H9 (cell line): ENCODE measurements around the gene TMTC2. TPM values are rescaled to one million over a fixed set of nuclear protein-coding genes. Genes with fewer than 3 reads are reported as not detected.

Source experiments
- DNase-seq: peaks from one replicate; pipeline ENCODE4 v3.0.0-alpha.2; 2017
- H2AFZ ChIP-seq: one replicate; pipeline ENCODE4 v1.6.1; 2013; ENCODE audit warnings: mild to moderate bottlenecking, low read length, control low read depth, moderate library complexity
- H2AK5ac ChIP-seq: 2 replicates; pipeline ENCODE4 v1.6.1; 2013; ENCODE audit warnings: low read length, control low read depth, mixed read lengths; ENCODE audit not compliant: insufficient read length
- H2BK120ac ChIP-seq: one replicate; pipeline ENCODE4 v1.6.1; 2013; ENCODE audit warnings: low read depth, mild to moderate bottlenecking, low read length, control low read depth, inconsistent platforms; ENCODE audit not compliant: poor library complexity, severe bottlenecking
- H2BK12ac ChIP-seq: 2 replicates; pipeline ENCODE4 v1.6.1; 2013; ENCODE audit warnings: low read length, control low read depth, mixed read lengths, low read depth; ENCODE audit not compliant: insufficient read length
- H2BK15ac ChIP-seq: 2 replicates; pipeline ENCODE4 v1.6.1; 2013; ENCODE audit warnings: low read depth, low read length, control low read depth
- H2BK20ac ChIP-seq: one replicate; pipeline ENCODE4 v1.6.1; 2013; ENCODE audit warnings: low read depth, mild to moderate bottlenecking, low read length, control low read depth, inconsistent platforms; ENCODE audit not compliant: poor library complexity, severe bottlenecking
- H2BK5ac ChIP-seq: 2 replicates; pipeline ENCODE4 v1.6.1; 2013; ENCODE audit warnings: low read length, control low read depth, mixed read lengths; ENCODE audit not compliant: insufficient read length
- H3K14ac ChIP-seq: 2 replicates; pipeline ENCODE4 v1.6.1; 2013; ENCODE audit warnings: low read length, control low read depth; ENCODE audit not compliant: insufficient read depth
- H3K18ac ChIP-seq: 2 replicates; pipeline ENCODE4 v1.6.1; 2013; ENCODE audit warnings: low read depth, mild to moderate bottlenecking, mixed read lengths, low read length, control low read depth; ENCODE audit not compliant: insufficient read length
- H3K23ac ChIP-seq: 2 replicates; pipeline ENCODE4 v1.6.1; 2013; ENCODE audit warnings: low read length, control low read depth, mixed read lengths, low read depth; ENCODE audit not compliant: insufficient read length
- H3K23me2 ChIP-seq: 2 replicates; pipeline ENCODE4 v1.6.1; 2013; ENCODE audit warnings: low read depth, mild to moderate bottlenecking, mixed read lengths, low read length, control low read depth; ENCODE audit not compliant: insufficient read length, poor library complexity, severe bottlenecking
- H3K27ac ChIP-seq: 2 replicates; pipeline ENCODE4 v1.5.1; 2013; ENCODE audit warnings: low read length, control low read depth, mixed read lengths, low read depth; ENCODE audit not compliant: insufficient read length
- H3K27me3 ChIP-seq: 2 replicates; pipeline ENCODE4 v1.6.1; 2013; ENCODE audit warnings: low read length, control low read depth, inconsistent platforms; ENCODE audit not compliant: insufficient read depth
- H3K4ac ChIP-seq: 2 replicates; pipeline ENCODE4 v1.6.1; 2013; ENCODE audit warnings: low read depth, mild to moderate bottlenecking, control low read depth, inconsistent platforms, low read length, moderate library complexity
- H3K4me1 ChIP-seq: 2 replicates; pipeline ENCODE4 v1.6.1; 2013; ENCODE audit warnings: low read length, control low read depth, inconsistent platforms; ENCODE audit not compliant: insufficient read depth
- H3K4me2 ChIP-seq: 2 replicates; pipeline ENCODE4 v1.6.1; 2013; ENCODE audit warnings: low read length, control low read depth, mixed read lengths; ENCODE audit not compliant: insufficient read length, insufficient read depth
- H3K56ac ChIP-seq: 2 replicates; pipeline ENCODE4 v1.6.1; 2013; ENCODE audit warnings: low read depth, mild to moderate bottlenecking, mixed read lengths, low read length, control low read depth; ENCODE audit not compliant: insufficient read length
- H3K79me1 ChIP-seq: 2 replicates; pipeline ENCODE4 v1.6.1; 2013; ENCODE audit warnings: low read depth, mild to moderate bottlenecking, moderate library complexity, low read length, control low read depth, inconsistent platforms; ENCODE audit not compliant: insufficient read depth, poor library complexity, severe bottlenecking
- H3K79me2 ChIP-seq: 2 replicates; pipeline ENCODE4 v1.6.1; 2013; ENCODE audit warnings: low read length, control low read depth, inconsistent platforms; ENCODE audit not compliant: insufficient read depth
- H3K9ac ChIP-seq: 2 replicates; pipeline ENCODE4 v1.6.1; 2013; ENCODE audit warnings: low read length, control low read depth, mixed read lengths; ENCODE audit not compliant: insufficient read length; ENCODE audit errors: extremely low read depth
- H3K9me3 ChIP-seq: one replicate; pipeline ENCODE4 v1.6.1; 2013; ENCODE audit warnings: low read depth, low read length, inconsistent platforms; ENCODE audit not compliant: control insufficient read depth
- H3T11ph ChIP-seq: one replicate; pipeline ENCODE4 v1.6.1; 2013; ENCODE audit warnings: mild to moderate bottlenecking, low read length, control low read depth, inconsistent platforms
- H4K20me1 ChIP-seq: one replicate; pipeline ENCODE4 v1.6.1; 2013; ENCODE audit not compliant: control insufficient read depth, insufficient read length, insufficient read depth
- H4K5ac ChIP-seq: 2 replicates; pipeline ENCODE4 v1.6.1; 2013; ENCODE audit warnings: low read depth, mild to moderate bottlenecking, mixed read lengths, low read length, control low read depth; ENCODE audit not compliant: insufficient read length
- H4K8ac ChIP-seq: replicated peaks from 2 replicates; pipeline ENCODE4 v1.6.1; 2013; ENCODE audit warnings: low read length, control low read depth, mixed read lengths, low read depth; ENCODE audit not compliant: insufficient read length
- H4K91ac ChIP-seq: 2 replicates; pipeline ENCODE4 v1.6.1; 2013; ENCODE audit warnings: low read depth, mild to moderate bottlenecking, moderate library complexity, mixed read lengths, low read length, control low read depth; ENCODE audit not compliant: insufficient read length
- H3K27ac Mint-ChIP-seq, 3 experiments: 2 replicates in 2 of 3; 3 replicates in 1 of 3; pipeline ENCODE4 v1.8.0; 2020 to 2021; ENCODE audit warnings: mixed read lengths in 3 of 3, mild to moderate bottlenecking in 1 of 3, moderate library complexity in 1 of 3
- H3K27me3 Mint-ChIP-seq: 2 replicates; pipeline ENCODE4 v1.8.0; 2021; ENCODE audit warnings: low read depth, mild to moderate bottlenecking, moderate library complexity, mixed read lengths
- H3K36me3 Mint-ChIP-seq, 3 experiments: 2 replicates in 2 of 3; 3 replicates in 1 of 3; pipeline ENCODE4 v1.8.0; 2020 to 2021; ENCODE audit warnings: low read depth in 3 of 3, mixed read lengths in 3 of 3; ENCODE audit not compliant: insufficient read depth in 1 of 3
- H3K4me1 Mint-ChIP-seq, 2 experiments: 2 replicates each; pipeline ENCODE4 v1.8.0; 2020; ENCODE audit warnings: mixed read lengths in 2 of 2
- H3K4me3 Mint-ChIP-seq, 2 experiments: 2 replicates in 1 of 2; 3 replicates in 1 of 2; pipeline ENCODE4 v1.8.0; 2020 to 2021; ENCODE audit warnings: mild to moderate bottlenecking in 2 of 2, mixed read lengths in 2 of 2, moderate library complexity in 1 of 2
- H3K9me3 Mint-ChIP-seq, 2 experiments: 2 replicates in 1 of 2; 3 replicates in 1 of 2; pipeline ENCODE4 v1.8.0; 2020; ENCODE audit warnings: mild to moderate bottlenecking in 2 of 2, mixed read lengths in 2 of 2, moderate library complexity in 1 of 2
- CTCF ChIP-seq: fragments of 200-600 bp; sonication (generic); conservative IDR thresholded peaks from 3 replicates; pipeline ENCODE4 v1.8.0; 2021; ENCODE audit warnings: antibody characterized with exemption, mild to moderate bottlenecking
- WGBS: extraction: QIAGEN DNeasy Blood & Tissue Kit; methylation state at CpG from one replicate; pipeline ENCODE4 v1.1.7; 2013; ENCODE audit warnings: missing lambda C conversion rate, low lambda C conversion rate, mixed read lengths; ENCODE audit not compliant: insufficient read length; ENCODE audit errors: extremely low coverage; 5-methylcytosine and 5-hydroxymethylcytosine counted together
- total RNA-seq: library from RNA; stranded (reverse); gene quantifications from 2 replicates; pipeline ENCODE4 v1.2.1, GENCODE V29; 2021

The TMTC2 gene
- total RNA-seq, 1 experiment from 2014 or later, result 3.1 TPM

GRCh38 chr12:82651489-82651888, 35.2 kb upstream of the TMTC2 start:
- Mint-ChIP-seq H3K27ac (no peak overlapping the region; a peak in 1 of 7 replicates), H3K9me3 (peaks cover 5 to 10% of the 10 kb centered on the region in 2 experiments; a peak in 4 of 5 replicates), H3K4me3 (no peak overlapping the region), H3K36me3 (peaks cover 0 to 7% (median 0%) of the 10 kb centered on the region in 3 experiments; a peak in 1 of 7 replicates), H3K4me1 (peaks cover 11 to 14% of the 10 kb centered on the region in 2 experiments), H3K27me3 (no peaks in the 10 kb centered on the region)
- H4K20me1 ChIP-seq, result no peaks in the 10 kb centered on the region
- H3K79me2 ChIP-seq, result no peaks in the 10 kb centered on the region
- H3K14ac ChIP-seq, result no peak overlapping the region
- H2BK12ac ChIP-seq, result no peak overlapping the region
- no peaks in the 10 kb centered on the region for H3K79me1 ChIP-seq
- no peak overlapping the region for H2BK120ac ChIP-seq
- no peak overlapping the region for H3K4ac ChIP-seq
- no peak overlapping the region for H3K9ac ChIP-seq
- no peak overlapping the region for H4K5ac ChIP-seq
- H2BK20ac ChIP-seq, result no peak overlapping the region
- WGBS, result no CpG with 5 or more reads among the region's 4 CpGs
- H2AFZ ChIP-seq, result no peak overlapping the region
- H3K23ac ChIP-seq, result no peak overlapping the region
- no peak overlapping the region for H3K4me2 ChIP-seq
- no peak overlapping the region for H3T11ph ChIP-seq
- H3K9me3 ChIP-seq, result no peaks in the 10 kb centered on the region
- no peak overlapping the region for H3K56ac ChIP-seq
- H3K18ac ChIP-seq, result no peak overlapping the region
- no peaks in the 10 kb centered on the region for H3K4me1 ChIP-seq
- no peak for DNase-seq
- no peak overlapping the region for H3K27ac ChIP-seq
- no peak for TF ChIP-seq CTCF
- no peaks in the 10 kb centered on the region for H3K27me3 ChIP-seq
- H2BK15ac ChIP-seq, result no peak overlapping the region
- H2BK5ac ChIP-seq, result no peak overlapping the region
- H3K23me2 ChIP-seq, result no peaks in the 10 kb centered on the region
- no peak overlapping the region for H2AK5ac ChIP-seq
- H4K8ac ChIP-seq, result no peak overlapping the region
- H4K91ac ChIP-seq, result no peak overlapping the region
